SU-DHL-6 (cell line): ENCODE measurements around the gene GP1BA.

Source experiments
- H2AFZ ChIP-seq: fragments of 200-600 bp; sonication (generic); 2 replicates; pipeline ENCODE4 v1.6.1; 2014; ENCODE audit warnings: low read depth, mild to moderate bottlenecking, moderate library complexity, mixed read lengths, antibody characterized with exemption, low read length; ENCODE audit not compliant: severe bottlenecking
- H3F3A ChIP-seq: fragments of 200-600 bp; shearing (Covaris generic); 2 replicates; pipeline ENCODE4 v1.6.0; 2016; ENCODE audit warnings: antibody characterized with exemption, mild to moderate bottlenecking; ENCODE audit not compliant: insufficient read depth
- H3K27ac ChIP-seq: fragments of 200-600 bp; sonication (generic); 2 replicates; pipeline ENCODE4 v1.5.1; 2016; ENCODE audit warnings: low read depth, mild to moderate bottlenecking, low read length, moderate library complexity, mixed read lengths
- H3K27me3 ChIP-seq: fragments of 200-600 bp; sonication (generic), shearing (Covaris generic); 2 replicates; pipeline ENCODE4 v1.6.0; 2014; ENCODE audit warnings: mild to moderate bottlenecking, low read length
- H3K36me3 ChIP-seq: fragments of 200-600 bp; sonication (generic); 2 replicates; pipeline ENCODE4 v1.6.1; 2014; ENCODE audit warnings: mild to moderate bottlenecking, low read length, mixed read lengths
- H3K4me2 ChIP-seq: fragments of 300-600, 200-600 bp; shearing (Covaris generic), sonication (generic); 2 replicates; pipeline ENCODE4 v1.6.0; 2014; ENCODE audit warnings: low read length, low read depth, mild to moderate bottlenecking; ENCODE audit not compliant: poor library complexity, severe bottlenecking
- H3K4me3 ChIP-seq: fragments of 200-600 bp; sonication (generic); 2 replicates; pipeline ENCODE4 v1.5.1; 2014; ENCODE audit warnings: antibody characterized with exemption, low read length, mild to moderate bottlenecking, mixed read lengths; ENCODE audit not compliant: insufficient read depth, poor library complexity, severe bottlenecking
- H3K79me2 ChIP-seq: fragments of 200-600 bp; sonication (generic); 2 replicates; pipeline ENCODE4 v1.6.1; 2014; ENCODE audit warnings: mild to moderate bottlenecking, low read length, moderate library complexity; ENCODE audit not compliant: insufficient read depth
- H3K9ac ChIP-seq: fragments of 200-600 bp; sonication (generic); 2 replicates; pipeline ENCODE4 v1.7.0; 2014; ENCODE audit warnings: mild to moderate bottlenecking, low read length
- H3K9me2 ChIP-seq: fragments of 200-600 bp; sonication (generic); replicated peaks from 2 replicates; pipeline ENCODE4 v1.6.1; 2014; ENCODE audit warnings: low read length; ENCODE audit not compliant: insufficient read depth
- H3K9me3 ChIP-seq: fragments of 200-600 bp; sonication (generic); 2 replicates; pipeline ENCODE4 v1.6.1; 2014; ENCODE audit warnings: low read length, mixed read lengths; ENCODE audit not compliant: insufficient read depth
- H4K20me1 ChIP-seq: fragments of 200-600 bp; sonication (generic); 2 replicates; pipeline ENCODE4 v1.6.1; 2014; ENCODE audit warnings: low read depth, mild to moderate bottlenecking, antibody characterized with exemption, low read length, moderate library complexity, mixed read lengths
- CTCF ChIP-seq: fragments of 200-600 bp; sonication (generic); IDR thresholded peaks from one replicate; pipeline ENCODE4 v1.5.1; 2017; ENCODE audit warnings: antibody characterized with exemption, mild to moderate bottlenecking, low read length, moderate library complexity; ENCODE audit not compliant: insufficient read depth, poor library complexity, severe bottlenecking
- EZH2phosphoT487 ChIP-seq: fragments of 200-600 bp; sonication (generic), shearing (Covaris generic); conservative IDR thresholded peaks from 2 replicates; pipeline ENCODE4 v1.6.1; 2018; ENCODE audit warnings: mild to moderate bottlenecking, antibody characterized with exemption, low read length, moderate library complexity, mixed read lengths

GP1BA gene

GRCh38 chr17:4935650-4936049 is 3.6 kb downstream of the GP1BA start:
- Histone ChIP-seq H3F3A (0 out of 2 replicates have a peak, but pooled peaks cover 5% of the 10 kb centered on the region), H3K9me2 (no peaks in the 10 kb centered on the region), H3K36me3 (no peaks in the 10 kb centered on the region), H3K27ac (no peak overlapping the region), H3K79me2 (peaks cover 19% of the 10 kb centered on the region), H3K9me3 (no peaks in the 10 kb centered on the region), H3K4me2 (no peak overlapping the region), H4K20me1 (no peaks in the 10 kb centered on the region), H3K27me3 (no peaks in the 10 kb centered on the region), H2AFZ (no peak overlapping the region), H3K4me3 (no peak overlapping the region), H3K9ac (no peak overlapping the region)
- TF ChIP-seq EZH2phosphoT487 (no peak), CTCF (no peak)

GRCh38 chr17:4936436-4936835 is 4.4 kb downstream of the GP1BA start:
- TF ChIP-seq CTCF, result no peak
- no peak for TF ChIP-seq EZH2phosphoT487
- no peak overlapping the region for H3K9ac ChIP-seq
- no peaks in the 10 kb centered on the region for H3K36me3 ChIP-seq

GRCh38 chr17:4937553-4937952 is 5.5 kb downstream of the GP1BA start:
- TF ChIP-seq EZH2phosphoT487 (no peak), CTCF (no peak)
- no peaks in the 10 kb centered on the region for H4K20me1 ChIP-seq
- no peaks in the 10 kb centered on the region for H3K9me2 ChIP-seq
- no peak overlapping the region for H3K9ac ChIP-seq
- no peak overlapping the region for H3K4me2 ChIP-seq
- no peaks in the 10 kb centered on the region for H3K27me3 ChIP-seq
- H3K36me3 ChIP-seq, result no peaks in the 10 kb centered on the region
- peaks cover 20% of the 10 kb centered on the region for H3F3A ChIP-seq
- no peaks in the 10 kb centered on the region for H3K9me3 ChIP-seq
- H2AFZ ChIP-seq, result no peak overlapping the region
- no peak overlapping the region for H3K27ac ChIP-seq
- H3K4me3 ChIP-seq, result no peak overlapping the region
- H3K79me2 ChIP-seq, result peaks cover 36% of the 10 kb centered on the region

More at GRCh38 chr17:4936436-4936835, 4.4 kb downstream of the GP1BA start:
- Histone ChIP-seq H3K4me2 (no peak overlapping the region), H3K9me3 (no peaks in the 10 kb centered on the region), H4K20me1 (no peaks in the 10 kb centered on the region), H3F3A (peaks cover 10% of the 10 kb centered on the region), H2AFZ (no peak overlapping the region), H3K79me2 (peaks cover 27% of the 10 kb centered on the region), H3K27ac (no peak overlapping the region), H3K27me3 (no peaks in the 10 kb centered on the region), H3K4me3 (no peak overlapping the region), H3K9me2 (no peaks in the 10 kb centered on the region)
